HG03066 (cell line): ENCODE measurements around the gene CCDC138.

Experiments
- ATAC-seq: cut with Tn5 transposase; IDR thresholded peaks from one replicate; pipeline ENCODE4 v1.9.1; 2021; ENCODE audit warnings: low read depth; ENCODE audit not compliant: unreplicated experiment

Gene CCDC138

DNA sequence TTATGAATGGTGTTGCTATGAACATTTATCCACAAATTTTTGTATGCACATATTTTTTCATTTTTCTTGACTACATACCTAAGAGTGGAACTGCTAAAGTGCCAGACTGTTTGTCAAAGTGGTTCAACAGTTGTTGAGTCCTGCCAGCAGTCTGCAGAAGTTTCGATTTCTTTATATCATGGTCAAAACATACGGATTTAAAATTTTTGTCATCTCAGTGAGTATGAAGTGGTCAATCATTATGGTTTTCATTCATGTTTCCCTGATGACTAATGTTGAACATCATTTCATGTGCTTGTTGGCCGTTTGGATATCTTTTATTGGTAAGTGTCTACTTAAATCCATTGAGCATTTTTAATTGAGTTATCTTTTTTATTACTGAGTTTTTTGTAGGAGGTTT, 39.2 kb downstream of the CCDC138 start:
- no peak for ATAC-seq

DNA sequence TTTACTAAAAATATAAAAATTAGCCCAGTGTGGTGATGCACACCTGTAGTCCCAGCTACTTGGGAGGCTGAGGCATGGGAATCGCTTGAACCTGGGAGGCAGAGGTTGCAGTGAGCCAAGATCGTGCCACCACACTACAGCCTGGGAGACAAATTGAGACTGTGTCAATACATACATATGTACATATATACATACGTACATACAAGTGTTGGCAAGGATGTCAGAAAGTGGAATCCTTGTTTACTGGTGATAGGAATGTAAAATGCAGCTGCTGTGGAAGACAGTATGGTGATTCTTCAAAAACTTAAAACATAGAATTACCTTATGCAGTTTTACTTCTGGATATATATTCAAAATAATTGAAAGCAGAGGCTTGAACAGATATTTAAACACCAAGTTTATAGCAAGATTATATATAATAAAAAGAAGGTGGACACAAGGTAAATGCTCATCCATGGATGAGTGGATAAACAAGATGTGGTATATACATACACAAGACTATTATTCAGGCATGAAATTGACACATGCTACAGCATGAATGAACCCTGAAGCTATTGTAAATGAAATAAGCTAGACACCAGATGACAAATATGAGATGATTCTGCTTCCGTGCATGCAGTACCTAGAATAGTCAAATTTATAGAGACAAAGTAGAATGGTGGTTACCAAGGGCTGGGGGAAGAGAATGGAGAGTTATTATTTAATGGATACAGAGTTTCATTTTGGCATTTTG, 43.2 kb downstream of the CCDC138 start:
- no peak for ATAC-seq

DNA sequence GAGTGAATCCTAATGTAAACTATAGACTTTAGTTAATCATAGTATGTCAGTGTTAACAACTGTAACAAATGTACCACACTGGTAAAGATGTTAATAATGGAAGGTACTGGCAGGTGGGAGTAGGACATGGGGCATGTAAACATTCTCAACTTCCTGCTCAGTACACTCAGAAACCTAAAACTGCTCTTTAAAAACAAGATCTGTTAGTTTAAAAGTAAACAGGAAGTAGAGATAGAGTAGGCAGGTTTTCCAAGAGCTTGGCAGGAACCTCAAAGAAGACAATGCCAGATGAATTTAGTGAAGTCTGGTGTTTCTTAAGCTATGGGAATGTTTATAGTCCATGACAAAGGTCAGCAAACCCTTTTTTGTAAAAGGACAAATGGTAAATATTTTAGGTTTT, 46.6 kb downstream of the CCDC138 start:
- no peak for ATAC-seq

DNA sequence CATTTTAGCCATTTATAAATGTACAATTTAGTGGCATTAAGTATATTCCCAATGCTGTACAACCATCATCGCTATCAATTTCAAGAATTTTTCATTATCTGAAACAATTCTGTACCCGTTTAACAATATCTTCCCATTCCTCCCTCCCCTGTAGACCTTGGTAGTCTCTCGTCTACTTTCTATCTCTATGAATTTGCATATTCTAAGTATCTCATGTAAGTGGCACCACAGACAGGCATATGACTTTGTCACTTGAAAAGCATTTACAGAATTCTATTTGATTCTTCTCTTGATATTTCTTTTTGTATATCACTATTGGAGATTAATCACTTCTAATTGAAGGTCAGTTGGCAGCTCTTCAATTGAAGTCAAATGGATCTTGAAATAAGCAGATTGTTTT, 48.0 kb downstream of the CCDC138 start:
- ATAC-seq: no peak

DNA sequence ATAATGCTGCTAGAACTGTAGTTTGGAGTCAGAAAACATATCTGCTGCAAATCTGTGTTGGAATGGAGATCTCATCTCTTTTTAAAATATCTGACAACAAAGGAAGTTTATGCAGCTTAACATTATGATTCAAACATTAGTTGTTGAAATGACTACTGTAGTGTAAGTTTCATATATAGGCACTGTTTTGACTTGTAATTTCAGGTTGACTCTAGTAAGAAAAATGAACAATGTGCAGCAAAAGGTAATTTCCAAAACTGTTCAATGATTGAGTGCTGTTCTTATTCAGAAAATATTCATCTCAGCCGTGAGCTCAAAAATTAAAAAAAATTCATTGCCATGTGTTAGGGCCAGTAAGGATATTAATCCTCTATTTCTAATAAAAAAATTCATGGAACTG, 48.5 kb downstream of the CCDC138 start:
- ATAC-seq: no peak

DNA sequence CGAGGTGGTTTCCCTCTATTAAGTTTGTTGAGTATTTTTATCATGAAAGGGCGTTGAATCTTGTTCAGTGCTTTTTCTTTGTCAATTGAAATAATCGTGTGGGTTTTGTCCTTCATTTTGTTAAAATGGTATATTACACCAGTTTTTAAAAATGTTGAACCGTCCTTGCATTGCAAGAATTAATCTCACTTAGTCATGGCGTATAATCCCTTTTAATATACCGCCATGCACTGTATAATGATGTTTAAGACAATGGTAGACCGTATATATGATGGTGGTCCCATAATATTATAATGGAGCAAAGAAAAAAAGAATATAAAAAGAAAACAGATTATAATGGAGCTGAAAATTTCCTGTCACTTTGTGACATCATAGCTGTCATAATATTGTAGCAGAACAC, 50.6 kb downstream of the CCDC138 start:
- no peak for ATAC-seq

DNA sequence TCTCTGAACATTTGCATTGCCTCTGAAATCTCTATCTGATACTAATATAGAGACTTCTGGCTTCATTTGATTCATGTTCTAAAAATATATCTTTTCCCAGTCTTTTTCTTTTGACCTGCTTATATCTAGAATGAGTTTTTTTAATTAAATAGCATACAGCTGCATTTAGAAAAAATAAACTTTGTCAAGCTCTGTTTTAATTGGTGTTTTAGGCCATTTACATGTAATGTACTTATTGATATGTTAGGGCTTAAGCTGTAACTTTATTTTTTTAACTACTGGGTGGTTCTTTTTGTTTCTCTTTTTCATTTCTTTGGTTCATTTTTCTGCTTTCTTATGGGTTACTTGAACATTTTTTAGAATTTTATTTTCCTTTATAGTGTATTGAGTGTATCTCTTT, 54.9 kb downstream of the CCDC138 start:
- no peak for ATAC-seq

DNA sequence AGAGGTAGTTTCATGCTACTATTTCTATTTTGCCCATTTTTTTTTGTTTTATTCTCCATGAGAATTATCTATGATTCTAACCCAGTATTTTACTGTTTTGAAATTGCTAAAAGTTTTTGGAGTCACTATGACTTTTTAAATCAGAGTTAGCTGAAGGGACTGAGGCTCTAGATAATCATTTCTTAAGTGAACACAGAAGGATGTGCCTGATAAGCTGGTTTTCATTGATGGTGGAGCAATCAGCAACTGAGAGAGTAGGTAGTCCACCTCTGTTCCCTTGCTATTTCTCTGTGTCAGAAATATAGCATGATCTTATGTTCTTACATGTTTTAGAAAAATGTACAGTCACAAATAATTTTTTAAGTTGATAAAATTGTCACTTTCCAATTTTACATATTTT, 59.4 kb downstream of the CCDC138 start:
- no peak for ATAC-seq

DNA sequence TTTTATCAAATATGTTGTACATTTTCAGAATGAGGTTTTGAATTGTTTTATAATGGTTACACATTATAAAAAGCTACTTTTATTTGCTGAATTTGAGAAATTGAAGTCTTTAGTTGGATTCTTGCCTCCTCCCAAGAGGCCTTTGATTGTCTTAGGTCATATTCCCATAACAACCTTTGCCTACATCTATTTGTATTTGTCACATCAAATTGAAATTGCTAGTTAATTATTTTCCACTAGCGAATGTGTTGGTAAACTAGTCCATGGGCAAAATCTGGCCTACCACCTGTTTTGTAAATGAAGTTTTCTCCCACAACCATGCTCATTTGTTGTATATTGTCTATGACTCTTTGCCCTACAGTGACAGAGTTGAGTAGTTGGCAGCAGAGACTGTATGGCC, 60.4 kb downstream of the CCDC138 start:
- no peak for ATAC-seq

DNA sequence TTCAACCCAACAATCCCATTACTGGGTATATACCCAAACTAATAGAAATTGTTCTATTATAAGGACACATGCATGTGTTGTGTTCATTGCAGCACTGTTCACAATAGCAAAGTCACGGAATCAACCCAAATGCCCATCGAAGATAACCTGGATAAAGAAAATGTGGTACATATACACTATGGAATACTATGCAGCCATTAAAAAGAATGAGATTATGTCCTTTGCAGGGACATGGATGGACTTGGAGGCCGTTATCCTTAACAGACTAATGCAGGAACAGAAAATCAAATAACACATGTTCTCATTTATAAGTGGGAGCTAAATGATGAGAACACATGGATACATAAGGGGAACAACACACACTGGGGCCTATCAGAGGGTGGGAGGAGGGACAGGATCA, 65.8 kb downstream of the CCDC138 start:
- no peak for ATAC-seq

DNA sequence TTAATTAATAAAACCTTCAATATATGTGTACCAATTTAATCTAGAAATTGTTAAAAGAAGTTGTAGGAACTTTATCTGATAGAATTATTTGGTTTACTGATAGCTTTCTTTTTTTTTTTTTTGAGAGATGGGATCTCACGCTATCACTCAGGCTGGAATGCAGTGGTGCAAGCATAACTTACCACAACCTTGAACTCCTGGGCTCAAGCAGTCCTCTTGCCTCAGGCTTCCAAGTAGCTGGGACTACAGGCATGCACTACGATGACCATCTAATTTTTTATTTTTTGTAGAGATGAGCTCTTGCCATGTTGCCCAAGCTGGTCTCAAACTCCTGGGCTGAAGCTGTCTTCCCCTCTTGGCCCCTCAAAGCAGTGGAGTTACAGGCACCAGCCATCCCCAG, 66.8 kb downstream of the CCDC138 start:
- ATAC-seq: no peak

DNA sequence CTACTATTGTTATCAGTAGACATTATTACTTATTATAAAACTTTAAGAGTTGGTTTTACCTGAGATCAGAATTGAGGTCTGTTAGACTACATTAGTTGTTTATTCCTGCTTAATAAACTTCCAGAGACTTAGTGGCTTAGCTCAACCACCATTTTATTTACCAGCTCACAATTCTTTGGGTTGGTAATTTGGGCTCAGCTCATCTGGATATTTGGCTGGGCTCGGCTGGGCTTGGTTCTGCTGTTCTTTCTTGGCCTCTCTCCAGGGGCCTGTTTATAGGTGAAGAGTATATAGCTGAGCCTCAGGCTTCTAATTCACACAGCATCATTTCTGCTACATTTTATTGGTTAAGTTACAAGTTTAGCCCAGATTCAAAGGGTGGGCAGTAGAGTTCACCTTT, 67.9 kb downstream of the CCDC138 start:
- ATAC-seq: no peak

DNA sequence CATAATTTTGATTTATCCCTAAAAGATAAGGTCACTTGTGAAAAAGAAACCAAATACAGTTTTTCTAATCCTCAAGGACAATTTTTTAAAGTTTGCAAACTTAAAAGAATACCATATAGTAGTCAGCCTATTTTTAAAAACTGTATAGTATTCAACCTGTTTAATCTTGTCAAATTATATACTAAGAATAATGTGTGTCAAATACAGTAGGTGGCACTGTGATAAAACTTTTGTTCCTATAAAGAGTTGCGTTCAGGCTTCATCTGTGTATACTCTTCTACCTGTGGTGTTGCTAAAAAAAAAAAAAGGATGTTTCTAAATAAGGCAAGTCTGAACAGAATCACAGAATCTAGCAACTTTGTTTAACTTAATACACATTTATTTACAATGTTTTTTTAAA, 68.6 kb downstream of the CCDC138 start:
- no peak for ATAC-seq

DNA sequence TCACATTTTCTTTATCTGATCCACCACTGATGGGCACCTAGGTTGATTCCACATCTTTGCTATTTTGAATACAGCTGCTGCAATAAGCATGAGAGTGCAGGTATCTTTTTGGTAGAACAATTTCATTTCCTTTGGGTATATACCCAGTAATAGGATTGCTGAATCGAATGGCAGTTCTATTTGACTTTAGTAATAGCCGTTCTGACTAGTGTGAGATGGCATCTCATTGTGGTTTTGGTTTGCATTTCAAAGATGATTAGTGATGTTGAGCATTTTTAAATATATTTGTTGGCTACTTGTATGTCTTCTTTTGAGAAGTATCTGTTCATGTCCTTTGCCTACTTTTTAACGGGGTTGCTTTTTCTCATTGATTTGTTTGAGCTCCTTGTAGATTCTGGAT, 72.3 kb downstream of the CCDC138 start:
- no peak for ATAC-seq

DNA sequence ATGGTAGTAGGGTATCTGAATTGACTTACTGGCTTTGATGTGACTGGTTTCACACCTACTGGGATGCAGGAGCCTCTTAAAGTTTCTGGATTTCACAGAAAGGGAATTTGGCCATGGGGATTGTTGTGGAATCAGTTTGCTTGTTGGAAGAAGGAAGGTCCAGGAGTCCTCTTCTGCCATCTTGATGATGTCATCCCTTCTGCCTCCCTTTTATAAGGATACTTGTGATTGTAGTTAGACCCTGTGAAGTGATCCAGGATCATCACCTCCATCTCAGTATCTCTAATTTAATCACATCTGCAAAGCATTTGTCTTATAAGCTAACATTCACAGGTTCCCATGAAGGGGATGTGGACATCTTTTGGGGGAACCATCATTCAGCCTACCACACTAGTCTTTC, 79.5 kb downstream of the CCDC138 start:
- no peak for ATAC-seq

DNA sequence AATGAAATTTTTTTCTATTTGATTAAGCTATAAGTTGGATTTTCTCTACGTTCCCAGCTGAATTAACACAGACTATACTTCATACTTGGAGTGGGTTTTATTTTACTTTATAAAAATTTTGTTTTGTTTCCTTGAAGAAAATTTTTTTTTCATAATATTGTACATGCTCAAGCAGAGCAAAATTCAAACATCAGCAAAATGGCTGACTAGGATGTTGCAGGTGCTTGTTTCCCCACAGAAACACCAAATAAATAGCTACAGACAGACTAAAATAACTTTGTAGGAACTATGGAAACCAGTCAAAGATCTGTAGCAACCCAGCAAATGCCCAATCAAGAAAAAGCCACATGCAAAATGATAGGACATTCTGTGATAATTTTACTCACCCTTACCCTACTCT, 82.3 kb downstream of the CCDC138 start:
- no peak for ATAC-seq

DNA sequence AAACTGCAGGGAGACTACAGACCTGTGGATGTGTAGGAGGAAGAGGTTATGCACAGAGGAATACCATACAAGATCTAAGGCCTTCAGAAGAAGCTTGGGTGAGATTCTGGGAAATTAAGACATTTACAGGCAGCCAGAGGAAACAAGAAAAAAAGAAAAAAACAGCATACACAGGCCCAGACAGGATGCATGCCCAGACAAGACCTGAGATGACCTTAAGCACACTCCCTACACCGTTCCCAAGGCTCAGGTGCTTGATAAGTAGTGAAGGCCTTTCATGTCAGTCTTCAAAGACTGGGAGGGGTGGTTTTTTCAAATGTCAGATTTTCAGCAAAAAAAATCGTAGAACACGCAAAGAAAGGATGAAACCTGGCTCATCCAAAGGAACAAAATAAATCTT, 83.0 kb downstream of the CCDC138 start:
- no peak for ATAC-seq

DNA sequence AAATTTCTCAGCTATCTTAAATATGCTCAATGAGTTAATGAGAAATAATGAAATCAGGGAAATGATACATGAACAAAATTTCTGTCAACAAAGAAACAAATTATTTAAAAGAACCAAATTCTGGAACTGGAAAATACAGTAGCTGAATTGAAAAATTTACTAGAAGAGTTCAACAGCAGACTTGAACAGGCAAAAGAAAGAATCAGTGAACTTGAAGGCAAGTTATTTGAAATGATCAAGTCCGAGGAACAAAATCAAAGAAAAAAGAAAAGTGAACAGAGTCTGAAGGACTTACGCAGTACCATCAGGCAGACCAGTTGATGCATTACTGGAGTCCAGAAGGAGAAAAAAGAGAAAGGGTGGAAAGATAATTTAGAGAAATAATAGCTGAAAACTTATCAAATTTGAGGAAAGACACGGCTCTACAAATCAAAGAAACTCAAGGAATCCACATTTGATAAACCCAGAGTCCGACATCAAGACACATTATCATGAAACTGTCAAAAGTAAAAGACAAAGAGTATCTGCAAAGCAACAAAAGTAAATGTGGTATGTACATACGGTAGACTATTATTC, 83.6 kb downstream of the CCDC138 start:
- no peak for ATAC-seq

DNA sequence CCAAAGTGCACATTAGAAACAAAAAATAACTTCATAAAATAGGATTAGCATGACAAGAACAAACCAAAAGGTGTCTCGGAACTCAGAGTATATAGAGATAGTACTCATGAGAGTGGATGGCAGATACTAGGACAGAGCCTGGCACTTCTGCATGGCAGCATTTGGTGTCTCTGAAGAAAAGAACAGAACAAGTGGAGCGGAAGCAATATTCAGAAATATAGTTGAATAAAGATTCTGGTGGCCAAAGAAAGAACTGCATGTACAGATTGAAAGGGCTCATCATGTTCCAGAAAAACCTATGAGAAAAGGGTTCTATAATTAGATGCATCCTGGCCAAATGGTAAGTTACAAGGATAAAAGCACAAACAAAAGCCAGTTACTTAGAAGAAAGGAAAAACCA, 90.9 kb downstream of the CCDC138 start:
- no peak for ATAC-seq

DNA sequence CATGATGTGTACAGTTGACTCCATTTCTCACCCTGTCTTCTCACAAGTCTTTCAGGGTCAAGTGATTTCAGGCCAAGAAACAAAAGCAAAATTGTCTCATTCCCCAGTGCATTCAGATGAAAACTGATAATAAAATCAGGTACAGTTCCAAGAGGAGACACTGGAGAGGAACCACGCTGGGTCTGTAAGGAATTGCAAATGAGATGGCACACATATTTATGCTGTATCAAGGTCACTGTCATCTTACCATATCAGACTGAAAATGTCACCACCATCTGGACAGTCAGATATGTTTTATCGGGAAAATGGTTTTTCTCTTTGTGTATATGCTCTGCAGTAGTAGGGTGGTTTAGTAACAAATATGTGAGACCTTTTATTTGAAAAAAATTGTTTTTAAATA, 91.7 kb downstream of the CCDC138 start:
- ATAC-seq: no peak

DNA sequence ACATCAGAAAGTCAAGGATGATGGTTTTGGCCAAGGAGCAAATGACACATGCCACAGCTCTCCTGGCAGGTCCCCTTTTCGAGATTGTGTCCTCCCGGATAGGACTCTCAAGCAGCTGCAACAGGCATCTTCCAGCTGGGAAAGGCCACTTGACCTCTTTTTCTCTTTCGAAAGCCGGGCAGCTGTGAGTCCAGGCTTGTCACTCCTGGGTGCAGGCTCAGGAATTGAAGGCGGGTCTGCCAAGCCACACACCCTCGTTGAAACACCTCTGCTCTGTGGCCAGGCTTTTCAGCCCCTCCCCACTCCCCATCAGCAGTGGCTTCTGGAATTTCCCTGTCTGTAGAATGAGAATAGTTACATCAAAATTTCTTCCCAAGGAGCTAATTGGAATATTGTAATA, 98.0 kb downstream of the CCDC138 start:
- ATAC-seq: no peak

DNA sequence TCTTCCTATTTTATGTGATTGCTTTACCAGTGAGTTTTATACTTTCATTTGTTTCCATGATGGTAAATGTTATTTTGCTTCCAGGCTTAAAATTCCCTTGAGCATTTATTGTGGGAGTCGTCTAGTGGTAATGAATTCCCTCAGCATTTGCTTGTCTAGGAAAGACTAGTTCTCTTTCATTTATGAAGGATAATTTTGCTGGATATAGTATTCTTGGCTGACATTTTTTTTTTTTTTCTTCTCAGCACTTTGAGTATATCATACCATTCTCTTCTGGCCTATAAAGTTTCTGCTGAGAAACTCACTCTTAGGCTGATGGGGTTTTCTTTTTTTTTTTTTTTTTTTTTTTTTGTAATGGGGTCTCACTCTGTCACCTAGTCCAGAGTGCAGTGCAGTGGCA, 103.3 kb downstream of the CCDC138 start:
- no peak for ATAC-seq

DNA sequence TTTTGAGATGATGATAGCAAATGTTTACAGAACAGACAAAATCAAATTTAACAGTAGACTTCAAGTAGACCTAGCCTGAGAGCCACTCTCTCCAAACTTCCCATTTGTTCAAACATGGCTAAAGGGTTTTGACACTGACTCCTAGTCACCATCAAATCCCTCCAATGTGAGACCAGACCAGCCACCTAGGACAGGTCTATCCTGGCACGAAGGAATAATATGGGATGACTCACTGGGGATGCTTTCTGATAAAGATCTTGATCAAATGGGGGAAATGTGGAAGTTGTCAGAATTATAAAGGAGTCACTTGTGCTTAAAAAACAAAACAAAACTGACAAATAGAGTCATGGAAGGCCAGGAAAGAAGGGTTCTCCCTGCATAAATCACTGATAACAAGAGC, 106.7 kb downstream of the CCDC138 start:
- ATAC-seq: no peak
